Panc1 (cell line): ENCODE data around the gene RPS17. TPM values are rescaled to one million over a fixed set of nuclear protein-coding genes. Genes with fewer than 3 reads are reported as not detected.

ENCODE experiments used
- ATAC-seq: fragments of 200-7000 bp; cut with Tn5 transposase; 2 replicates; pipeline ENCODE4 v1.9.1; 2020; ENCODE audit warnings: mild to moderate bottlenecking, moderate library complexity
- BruUV-seq: library from RNA; stranded (reverse); fragments of 400-500 nt; replicated peaks from 2 replicates; lab custom pipeline; 2021; lab: Mats Ljungman, UMichigan
- CTCF ChIA-PET: fragments of 300-600 bp; sonication (Branson Sonifier 250); formaldehyde crosslinking; loops from one replicate; lab custom pipeline; 2022; ENCODE audit warnings: antibody characterized with exemption; lab: Charles Lee
- POLR2A ChIA-PET: fragments of 300-600 bp; sonication (Branson Sonifier 250); formaldehyde crosslinking; loops from one replicate; lab custom pipeline; 2022; ENCODE audit warnings: antibody characterized with exemption; lab: Charles Lee
- DNase-seq: peaks from one replicate; pipeline ENCODE4 v3.0.0-alpha.2; 2010; ENCODE audit warnings: low read depth, low spot score
- H3K27ac ChIP-seq: 2 replicates; pipeline ENCODE4 v1.5.1; 2011; ENCODE audit warnings: mild to moderate bottlenecking, low read length, inconsistent platforms
- H3K27me3 ChIP-seq: fragments of 200-500 bp; sonication (Bioruptor generic); 2 replicates; pipeline ENCODE4 v1.6.0; 2014; ENCODE audit warnings: low read length, inconsistent platforms; ENCODE audit not compliant: control insufficient read depth, insufficient read depth
- H3K36me3 ChIP-seq: fragments of 200-500 bp; sonication (Bioruptor generic); 2 replicates; pipeline ENCODE4 v1.5.1; 2014; ENCODE audit warnings: inconsistent platforms, mild to moderate bottlenecking, low read length, moderate library complexity; ENCODE audit not compliant: control insufficient read depth, insufficient read depth
- H3K4me1 ChIP-seq: 2 replicates; pipeline ENCODE4 v1.5.1; 2011; ENCODE audit warnings: inconsistent platforms, mild to moderate bottlenecking, low read length, moderate library complexity; ENCODE audit not compliant: control insufficient read depth, insufficient read depth
- H3K4me3 ChIP-seq, 2 experiments: 2 replicates each; pipeline ENCODE4 v1.5.1; 2011 to 2012; ENCODE audit warnings: low read depth in 2 of 2, low read length in 2 of 2, mild to moderate bottlenecking in 2 of 2, inconsistent platforms in 1 of 2, moderate library complexity in 1 of 2
- H3K9me3 ChIP-seq: fragments of 200-500 bp; sonication (Bioruptor generic); 2 replicates; pipeline ENCODE4 v1.5.1; 2014; ENCODE audit warnings: low read depth, mild to moderate bottlenecking, inconsistent platforms, low read length, moderate library complexity; ENCODE audit not compliant: control insufficient read depth, insufficient read depth
- POLR2AphosphoS5 ChIP-seq: IDR thresholded peaks from 2 replicates; pipeline ENCODE4 v1.6.1; 2012; ENCODE audit warnings: mild to moderate bottlenecking, low read depth, low read length, moderate library complexity
- SIN3A ChIP-seq: IDR thresholded peaks from 2 replicates; pipeline ENCODE4 v1.6.1; 2012; ENCODE audit warnings: low read depth, mild to moderate bottlenecking, low read length, moderate library complexity, borderline replicate concordance; ENCODE audit not compliant: insufficient read depth
- TCF7L2 ChIP-seq: IDR thresholded peaks from 2 replicates; pipeline ENCODE4 v1.6.1; 2011; ENCODE audit warnings: mild to moderate bottlenecking, low read depth, low read length, inconsistent platforms
- in situ Hi-C: cut with HindIII; loops from 2 replicates; pipeline ENCODE4 v1.10.0; 2016; ENCODE audit warnings: low sequenced_read_pairs, low pct_unique_long_range_greater_than_20kb
- intact Hi-C: fragments of 100-400 bp; cut with micrococcal nuclease; formaldehyde crosslinking; loops from one replicate; pipeline ENCODE4 v1.10.0; 2022; ENCODE audit not compliant: unreplicated experiment
- total RNA-seq: library from RNA; stranded (reverse); gene quantifications from one replicate; pipeline ENCODE4 v1.2.1, GENCODE V29; 2021; ENCODE audit not compliant: unreplicated experiment
- TF ChIP-seq, protein P1 (sequence below), 2 experiments: IDR thresholded peaks; 2 replicates each; pipeline ENCODE4 v1.6.1; 2011 to 2012; ENCODE audit warnings: low read depth in 2 of 2, control low read depth in 1 of 2, low read length in 1 of 2, mild to moderate bottlenecking in 1 of 2, moderate library complexity in 1 of 2; ENCODE audit not compliant: insufficient read depth in 1 of 2
- TF ChIP-seq, protein P2 (sequence below): fragments of 450-650 bp; IDR thresholded peaks from 2 replicates; pipeline ENCODE4 v1.5.1; 2017; ENCODE audit warnings: mild to moderate bottlenecking

RPS17 gene
- total RNA-seq, 1 experiment from 2014 or later = 1,598 TPM

DNA sequence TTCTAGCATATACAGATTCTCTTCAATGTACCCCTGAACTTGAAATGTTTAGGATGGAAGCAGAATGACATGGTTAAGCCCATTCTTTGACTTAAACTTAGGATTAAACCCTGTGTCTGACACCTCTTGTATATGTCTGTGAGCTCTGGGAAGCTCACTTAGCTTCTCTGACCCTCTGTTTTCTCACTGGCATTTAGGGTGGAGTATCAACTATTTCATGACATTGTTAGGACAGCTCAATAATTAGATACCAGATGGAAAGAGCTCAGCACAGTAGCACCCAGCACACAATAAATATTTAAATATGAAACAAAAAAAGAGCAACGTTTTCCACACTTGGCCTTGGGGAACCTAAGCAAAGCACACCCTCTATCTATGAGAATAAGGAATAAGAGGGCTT lies 18.2 kb upstream of the RPS17 start:
- H3K4me1 ChIP-seq = no peaks in the 10 kb centered on the region
- in situ Hi-C loops (no loop called here), intact Hi-C loops (no loop called here)
- ATAC-seq (no peak), DNase-seq (no peak)
- H3K27me3 ChIP-seq = no peaks in the 10 kb centered on the region
- CTCF ChIA-PET = no interaction called here
- POLR2A ChIA-PET = no interaction called here
- TF ChIP-seq SIN3A (no peak), POLR2AphosphoS5 (no peak), TCF7L2 (no peak)
- TF ChIP-seq, protein P1, sequence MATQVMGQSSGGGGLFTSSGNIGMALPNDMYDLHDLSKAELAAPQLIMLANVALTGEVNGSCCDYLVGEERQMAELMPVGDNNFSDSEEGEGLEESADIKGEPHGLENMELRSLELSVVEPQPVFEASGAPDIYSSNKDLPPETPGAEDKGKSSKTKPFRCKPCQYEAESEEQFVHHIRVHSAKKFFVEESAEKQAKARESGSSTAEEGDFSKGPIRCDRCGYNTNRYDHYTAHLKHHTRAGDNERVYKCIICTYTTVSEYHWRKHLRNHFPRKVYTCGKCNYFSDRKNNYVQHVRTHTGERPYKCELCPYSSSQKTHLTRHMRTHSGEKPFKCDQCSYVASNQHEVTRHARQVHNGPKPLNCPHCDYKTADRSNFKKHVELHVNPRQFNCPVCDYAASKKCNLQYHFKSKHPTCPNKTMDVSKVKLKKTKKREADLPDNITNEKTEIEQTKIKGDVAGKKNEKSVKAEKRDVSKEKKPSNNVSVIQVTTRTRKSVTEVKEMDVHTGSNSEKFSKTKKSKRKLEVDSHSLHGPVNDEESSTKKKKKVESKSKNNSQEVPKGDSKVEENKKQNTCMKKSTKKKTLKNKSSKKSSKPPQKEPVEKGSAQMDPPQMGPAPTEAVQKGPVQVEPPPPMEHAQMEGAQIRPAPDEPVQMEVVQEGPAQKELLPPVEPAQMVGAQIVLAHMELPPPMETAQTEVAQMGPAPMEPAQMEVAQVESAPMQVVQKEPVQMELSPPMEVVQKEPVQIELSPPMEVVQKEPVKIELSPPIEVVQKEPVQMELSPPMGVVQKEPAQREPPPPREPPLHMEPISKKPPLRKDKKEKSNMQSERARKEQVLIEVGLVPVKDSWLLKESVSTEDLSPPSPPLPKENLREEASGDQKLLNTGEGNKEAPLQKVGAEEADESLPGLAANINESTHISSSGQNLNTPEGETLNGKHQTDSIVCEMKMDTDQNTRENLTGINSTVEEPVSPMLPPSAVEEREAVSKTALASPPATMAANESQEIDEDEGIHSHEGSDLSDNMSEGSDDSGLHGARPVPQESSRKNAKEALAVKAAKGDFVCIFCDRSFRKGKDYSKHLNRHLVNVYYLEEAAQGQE (IDR thresholded peaks at IDR 0.05; ENCODE audit: insufficient read depth in 1 of 2, low read depth in 2 of 2, low read length in 1 of 2) = no peak
- TF ChIP-seq, protein P2, sequence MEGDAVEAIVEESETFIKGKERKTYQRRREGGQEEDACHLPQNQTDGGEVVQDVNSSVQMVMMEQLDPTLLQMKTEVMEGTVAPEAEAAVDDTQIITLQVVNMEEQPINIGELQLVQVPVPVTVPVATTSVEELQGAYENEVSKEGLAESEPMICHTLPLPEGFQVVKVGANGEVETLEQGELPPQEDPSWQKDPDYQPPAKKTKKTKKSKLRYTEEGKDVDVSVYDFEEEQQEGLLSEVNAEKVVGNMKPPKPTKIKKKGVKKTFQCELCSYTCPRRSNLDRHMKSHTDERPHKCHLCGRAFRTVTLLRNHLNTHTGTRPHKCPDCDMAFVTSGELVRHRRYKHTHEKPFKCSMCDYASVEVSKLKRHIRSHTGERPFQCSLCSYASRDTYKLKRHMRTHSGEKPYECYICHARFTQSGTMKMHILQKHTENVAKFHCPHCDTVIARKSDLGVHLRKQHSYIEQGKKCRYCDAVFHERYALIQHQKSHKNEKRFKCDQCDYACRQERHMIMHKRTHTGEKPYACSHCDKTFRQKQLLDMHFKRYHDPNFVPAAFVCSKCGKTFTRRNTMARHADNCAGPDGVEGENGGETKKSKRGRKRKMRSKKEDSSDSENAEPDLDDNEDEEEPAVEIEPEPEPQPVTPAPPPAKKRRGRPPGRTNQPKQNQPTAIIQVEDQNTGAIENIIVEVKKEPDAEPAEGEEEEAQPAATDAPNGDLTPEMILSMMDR = no peak
- no peak overlapping the region for H3K4me3 ChIP-seq
- H3K36me3 ChIP-seq = no peaks in the 10 kb centered on the region
- H3K9me3 ChIP-seq = no peaks in the 10 kb centered on the region
- no peak overlapping the region for H3K27ac ChIP-seq
- no TSS peak for BruUV-seq

DNA sequence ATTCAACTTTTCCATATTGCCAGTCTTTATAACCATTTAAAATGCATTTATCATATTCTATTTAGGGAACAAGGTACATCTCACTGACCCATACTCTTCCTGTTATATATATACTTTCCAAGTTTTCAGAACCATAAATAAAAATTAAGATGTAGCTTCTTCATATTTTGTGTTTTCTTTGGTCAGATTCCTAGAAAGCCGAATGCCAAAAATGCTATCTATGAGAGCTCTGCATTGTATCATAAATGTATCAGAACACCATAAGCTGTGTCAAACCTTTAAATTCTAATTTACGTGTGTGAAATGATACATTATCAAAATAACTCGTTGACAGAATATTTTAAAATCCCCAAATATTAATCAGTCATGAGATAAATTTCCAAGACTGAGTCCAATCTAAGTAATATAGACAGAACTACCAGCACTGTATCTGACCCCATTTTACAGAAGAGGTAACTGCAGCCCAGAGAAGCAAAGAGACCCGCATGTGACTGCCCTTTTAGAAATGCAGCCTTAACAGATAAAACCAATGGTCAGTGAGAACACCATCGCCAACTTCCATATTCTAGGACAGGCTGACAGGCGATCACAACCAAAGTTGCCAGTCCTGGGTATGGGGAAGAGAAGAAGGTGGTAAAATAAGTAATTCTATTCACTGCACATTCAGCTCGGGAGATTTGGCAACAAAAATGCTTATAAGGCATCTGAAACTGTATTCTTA lies 16.2 kb upstream of the RPS17 start:
- CTCF ChIA-PET = no interaction called here
- in situ Hi-C loops = no loop called here
- intact Hi-C loops = no loop called here

More for the DNA sequence above, 16.2 kb upstream of the RPS17 start:
- Histone ChIP-seq H3K4me3 (no peak overlapping the region), H3K9me3 (no peaks in the 10 kb centered on the region), H3K4me1 (peaks cover 4% of the 10 kb centered on the region; the same call in 1 of the 2 replicates), H3K27me3 (no peaks in the 10 kb centered on the region), H3K36me3 (no peaks in the 10 kb centered on the region), H3K27ac (no peak overlapping the region)
- DNase-seq (no peak), ATAC-seq (no peak)
- POLR2A ChIA-PET = no interaction called here
- no TSS peak for BruUV-seq
- TF ChIP-seq POLR2AphosphoS5 (no peak), TCF7L2 (no peak), SIN3A (no peak)
- TF ChIP-seq, protein P1 (IDR thresholded peaks at IDR 0.05; ENCODE audit: insufficient read depth in 1 of 2, low read depth in 2 of 2, low read length in 1 of 2) = no peak
- TF ChIP-seq, protein P2 = no peak
